ENCODE data around the gene CXCL12.

CXCL12 gene

DNA sequence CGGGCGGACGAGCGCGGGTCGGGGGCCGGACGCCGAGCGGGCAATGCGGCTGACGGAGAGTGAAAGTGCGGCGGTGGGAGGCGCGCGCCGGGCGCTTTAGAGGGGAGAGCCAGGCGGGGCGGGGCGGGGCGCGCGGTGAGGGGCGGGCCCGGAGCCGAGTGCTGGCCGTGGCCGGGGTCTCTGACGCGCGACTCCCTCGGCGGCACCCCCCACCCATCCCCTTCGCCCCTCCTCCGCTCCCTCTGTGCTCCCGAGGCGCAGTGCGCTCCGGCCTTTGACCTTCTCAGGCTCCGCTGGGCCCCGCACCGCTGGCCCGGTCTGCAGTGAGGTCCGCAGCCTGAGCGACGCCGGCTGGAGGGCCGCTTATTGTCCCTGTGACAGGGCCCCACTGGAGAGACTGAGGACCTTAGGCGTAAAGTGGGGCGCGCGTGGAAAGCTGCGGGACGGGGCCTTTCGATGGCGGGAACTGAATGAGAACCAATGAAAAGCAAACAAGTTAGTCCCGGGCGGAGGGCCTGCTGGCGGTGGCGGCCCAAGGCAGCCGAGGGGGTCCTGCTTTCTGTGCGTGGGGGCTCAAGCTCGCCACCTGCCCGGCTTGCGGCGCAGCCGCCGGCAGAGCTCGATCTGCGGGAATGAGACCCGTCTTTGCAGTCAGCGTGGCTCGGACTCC, at the start of gene CXCL12:
Gene CXCL12, minus strand, starts transcription at position 72 of the 670 bp plus-strand sequence. CDS start 92 bp downstream, outside the sequence.
- DNase-seq = no peak

DNA sequence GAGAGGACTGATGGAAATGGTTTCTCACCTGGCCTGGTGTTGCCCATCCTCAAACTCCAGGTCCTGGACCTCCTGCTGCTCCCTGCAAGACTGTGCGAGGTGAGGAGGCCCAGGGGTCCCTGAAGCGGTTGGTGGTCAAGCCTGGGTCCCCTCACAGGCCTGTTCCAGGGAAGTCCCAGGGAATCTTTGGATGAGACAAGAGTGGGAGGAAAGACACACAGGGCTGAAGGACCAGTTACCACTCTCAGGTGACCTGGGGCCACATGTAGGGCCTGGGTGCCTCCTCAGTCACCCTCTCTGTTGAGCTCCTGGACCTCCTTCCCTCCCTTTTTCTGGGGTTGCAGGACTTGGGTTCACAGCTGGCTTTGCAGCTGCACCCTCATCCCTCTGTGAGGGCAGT, 42.6 kb upstream of the CXCL12 start:
- no peak for DNase-seq

DNA sequence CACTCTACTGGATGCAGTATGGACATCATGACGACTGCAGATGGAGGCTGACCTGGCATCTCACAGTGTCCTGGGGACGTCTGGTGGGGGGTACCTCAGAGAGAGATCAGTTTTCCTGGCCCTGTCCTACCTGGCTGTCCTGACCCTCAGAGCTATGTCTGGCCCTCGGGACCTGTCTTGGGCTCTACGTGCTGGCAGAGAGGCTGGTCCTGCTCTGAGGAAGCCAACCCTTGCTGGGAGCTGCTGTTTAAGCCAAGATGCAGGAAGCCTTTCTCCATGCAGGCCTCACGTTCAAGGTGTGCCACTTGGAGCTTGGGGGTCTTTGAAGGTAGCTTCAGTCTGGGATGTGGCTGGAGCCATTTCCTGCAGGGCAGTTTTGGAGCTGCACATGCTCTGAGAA, 42.1 kb upstream of the CXCL12 start:
- DNase-seq = no peak

DNA sequence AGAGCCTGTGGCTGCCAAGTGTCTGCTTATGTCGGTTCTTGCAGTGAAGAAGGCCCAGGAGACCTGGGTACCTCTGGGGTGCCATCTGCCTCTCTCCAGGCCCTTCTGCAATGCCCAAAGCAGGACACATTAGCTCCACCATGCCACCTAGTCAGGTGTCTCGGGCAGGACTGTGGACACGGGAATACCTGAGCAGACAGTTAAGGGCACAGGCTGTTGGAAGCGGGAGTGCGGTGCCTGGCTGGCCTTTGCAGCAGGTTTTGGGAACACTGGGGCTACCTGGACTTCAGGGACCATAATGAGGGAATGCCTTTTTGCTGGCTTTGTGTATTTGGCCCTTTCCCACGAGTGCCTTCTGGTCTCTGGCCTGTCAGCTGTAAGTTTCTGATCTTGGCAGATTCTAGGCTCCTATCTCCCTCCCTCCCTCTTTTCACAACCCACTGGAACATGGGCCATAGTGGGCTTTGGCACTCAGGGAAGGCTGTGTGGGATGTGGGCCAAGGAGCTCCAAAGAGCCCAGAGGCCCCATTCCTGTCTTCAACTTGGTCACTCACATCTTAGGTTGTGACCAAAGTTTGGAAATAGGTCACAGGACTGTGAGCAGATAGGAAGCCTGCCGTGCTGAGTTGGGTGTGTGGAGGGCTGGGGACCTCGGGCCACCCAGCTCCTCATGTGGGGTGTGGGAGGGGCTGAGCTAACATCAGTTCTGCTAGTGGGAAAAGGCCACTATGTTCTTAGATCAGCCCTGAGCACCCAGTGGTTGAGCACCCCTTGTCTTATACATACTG, 41.5 kb upstream of the CXCL12 start:
- no peak for DNase-seq

DNA sequence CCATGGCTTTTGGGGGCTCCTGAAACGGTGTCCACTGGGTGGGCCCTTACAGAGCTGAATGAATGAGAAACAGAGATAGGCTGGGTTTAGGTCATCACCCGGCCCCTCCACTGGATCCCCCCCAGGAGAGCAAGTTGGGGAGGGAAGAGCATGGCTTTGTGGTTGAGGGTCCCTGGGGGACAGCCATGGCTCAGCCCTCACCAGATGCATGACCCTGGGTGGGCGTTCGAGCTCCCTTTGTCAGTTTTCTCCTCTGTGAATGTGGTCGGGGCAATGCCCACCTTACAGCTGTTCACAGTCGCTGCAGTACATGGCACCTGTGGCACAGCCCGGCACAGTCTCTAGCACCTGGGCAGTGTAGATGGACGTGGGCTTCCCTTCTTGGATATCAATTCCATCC, 40.6 kb upstream of the CXCL12 start:
- no peak for DNase-seq

DNA sequence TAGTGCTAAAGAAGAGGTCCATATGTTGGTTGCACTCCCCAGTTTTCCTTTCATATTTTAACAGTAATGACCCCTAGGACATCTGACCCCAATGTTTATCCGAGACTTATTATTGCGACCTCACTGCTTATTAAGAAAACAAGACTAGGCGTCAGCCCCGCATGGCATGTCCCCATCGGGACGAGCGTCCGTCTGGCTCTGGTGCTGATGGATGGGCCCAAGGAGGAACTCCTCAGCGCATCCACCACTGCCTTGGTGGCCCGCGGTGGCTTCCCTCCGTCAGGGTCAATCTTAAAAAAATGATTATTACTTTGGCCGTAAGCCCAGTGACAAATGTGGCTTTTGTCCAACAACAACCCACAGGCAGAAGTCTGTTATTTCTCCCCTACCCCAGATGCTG, 40.1 kb upstream of the CXCL12 start:
- DNase-seq = no peak

DNA sequence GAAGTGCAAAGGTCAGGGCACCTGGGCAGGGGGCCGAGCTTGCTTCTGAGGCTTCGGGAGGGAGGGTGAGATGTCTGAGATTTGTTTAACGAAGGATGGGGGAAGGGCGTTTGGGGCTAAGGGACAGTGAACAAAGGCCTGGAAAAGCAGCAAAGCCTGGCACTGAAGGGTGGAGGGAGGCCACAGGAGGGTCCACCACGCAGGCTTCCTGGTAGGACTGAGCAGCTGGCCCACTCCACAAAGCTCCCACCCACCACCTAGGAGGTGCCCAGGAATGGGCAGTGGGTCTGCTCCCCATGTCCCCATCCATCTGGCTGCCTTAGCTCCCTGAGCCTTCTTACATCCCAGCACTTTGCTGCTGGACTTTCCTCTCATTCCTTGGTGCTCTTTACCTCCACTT, 39.4 kb upstream of the CXCL12 start:
- DNase-seq = no peak

DNA sequence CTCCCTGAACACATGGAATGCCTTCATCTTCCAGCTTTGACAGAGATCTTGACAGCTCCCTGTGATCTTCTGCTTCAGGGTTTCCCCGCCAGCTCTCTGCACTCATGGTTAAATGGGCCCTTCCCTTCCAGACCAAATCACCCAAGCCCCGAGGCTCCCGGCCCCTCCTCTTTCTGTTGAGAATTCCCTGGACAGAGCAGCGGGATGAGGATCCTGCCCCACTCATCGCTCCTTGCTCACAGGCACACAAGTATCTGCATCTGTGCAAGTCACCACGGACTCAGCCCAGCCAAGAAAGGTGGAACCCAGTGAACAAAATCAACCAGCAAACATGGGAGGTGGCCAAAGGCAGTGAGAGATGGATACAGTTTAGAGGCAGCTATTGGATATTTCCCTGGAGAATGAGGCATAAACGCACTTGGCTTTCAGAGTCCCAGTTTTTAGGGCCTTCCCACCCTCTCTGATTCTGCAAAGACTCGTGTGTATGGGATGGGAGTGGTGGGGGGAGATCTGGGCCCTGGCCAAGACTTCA, 37.7 kb upstream of the CXCL12 start:
- DNase-seq = no peak

DNA sequence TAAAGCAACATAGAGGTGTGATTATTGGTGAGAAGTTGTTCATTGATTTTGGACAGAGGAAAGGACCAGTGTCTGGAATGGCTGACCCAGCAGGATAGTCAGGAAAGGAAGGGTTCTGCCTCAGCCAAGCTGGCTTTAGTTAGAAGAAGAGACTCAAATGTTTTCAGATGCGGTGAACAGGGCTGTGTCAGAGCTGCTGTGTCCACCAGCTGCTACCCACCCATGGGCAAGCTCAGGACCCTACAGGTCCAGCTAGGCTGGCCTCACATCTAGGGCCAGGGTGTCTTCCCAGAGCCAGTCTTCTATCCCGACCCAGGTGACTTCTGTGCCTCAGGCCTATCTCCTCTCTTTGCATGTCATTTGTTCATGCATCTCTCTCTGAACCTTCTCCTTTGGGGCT, 37.3 kb upstream of the CXCL12 start:
- no peak for DNase-seq

DNA sequence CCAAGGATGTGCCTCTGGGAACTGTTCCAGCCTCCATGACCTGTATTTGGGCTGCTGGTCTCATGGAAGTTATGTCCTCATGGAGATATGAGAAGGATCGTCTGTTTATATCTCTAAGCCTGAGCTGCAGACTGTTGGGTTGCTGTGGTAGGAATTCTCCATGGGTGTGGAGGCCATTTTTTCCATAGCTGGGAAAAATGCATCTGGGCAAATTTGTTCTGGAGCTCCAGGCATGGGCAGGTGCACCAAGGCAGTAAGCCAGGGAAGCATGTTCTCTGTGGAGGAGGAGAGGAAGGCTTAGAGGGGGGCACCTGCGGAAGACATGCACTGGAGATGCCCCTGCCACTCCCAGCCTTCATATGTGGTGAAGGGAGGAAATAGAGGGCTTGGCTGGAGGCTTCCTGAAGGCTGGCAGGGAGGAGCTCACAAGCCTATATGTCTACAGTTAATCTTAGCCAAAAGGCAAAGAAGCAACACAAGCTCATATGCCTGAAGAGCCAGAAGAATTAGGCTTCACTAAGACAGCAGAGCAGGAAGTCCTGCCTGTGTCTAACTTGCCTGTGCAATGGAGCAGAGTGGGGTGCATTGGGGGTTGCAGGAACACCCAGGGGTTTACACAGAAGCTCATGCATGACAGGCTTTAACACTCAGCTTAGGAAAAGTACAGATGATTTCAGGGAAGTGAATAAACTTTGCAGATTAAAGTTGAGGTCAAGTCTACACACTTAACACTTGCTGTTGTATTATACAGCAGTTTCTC, 35.1 kb upstream of the CXCL12 start:
- DNase-seq = no peak

DNA sequence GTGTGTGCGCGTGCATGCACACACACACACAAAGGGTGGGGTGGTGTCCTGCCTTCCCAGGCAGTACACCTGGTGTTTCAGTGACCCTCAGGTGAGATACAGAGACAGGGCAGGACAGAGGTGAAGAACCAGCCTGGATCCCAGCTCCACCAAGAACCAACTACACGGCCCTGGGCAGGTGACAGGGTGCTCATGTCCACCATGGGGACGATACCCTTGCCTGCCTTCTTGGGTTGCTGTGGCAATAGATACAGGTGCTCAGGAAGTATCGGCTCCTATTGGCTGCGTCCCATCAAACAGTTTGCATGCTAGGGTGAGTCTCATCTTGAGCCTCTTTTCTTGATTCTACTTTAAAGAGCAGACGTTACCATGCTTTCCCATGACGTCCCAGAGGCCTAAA, 33.7 kb upstream of the CXCL12 start:
- no peak for DNase-seq

DNA sequence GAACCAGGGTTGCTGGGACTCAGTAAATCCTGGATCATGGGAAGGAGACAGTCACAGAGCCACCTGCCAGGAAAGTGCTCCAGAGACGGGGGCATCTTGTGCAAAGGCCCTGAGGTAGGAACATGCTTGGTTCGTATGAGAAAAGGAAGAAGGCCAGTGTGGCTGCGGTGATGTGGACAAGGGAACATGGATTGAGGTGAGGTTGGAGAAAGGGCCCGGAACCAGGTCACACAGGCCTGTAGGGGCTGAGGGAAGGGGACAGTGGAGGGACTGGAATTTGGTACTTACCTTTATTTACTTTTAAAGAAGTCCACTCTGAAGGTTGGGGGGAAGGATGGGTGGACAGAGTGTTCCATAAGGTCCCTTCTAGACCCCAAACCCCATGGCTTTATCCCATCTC, 32.9 kb upstream of the CXCL12 start:
- no peak for DNase-seq

DNA sequence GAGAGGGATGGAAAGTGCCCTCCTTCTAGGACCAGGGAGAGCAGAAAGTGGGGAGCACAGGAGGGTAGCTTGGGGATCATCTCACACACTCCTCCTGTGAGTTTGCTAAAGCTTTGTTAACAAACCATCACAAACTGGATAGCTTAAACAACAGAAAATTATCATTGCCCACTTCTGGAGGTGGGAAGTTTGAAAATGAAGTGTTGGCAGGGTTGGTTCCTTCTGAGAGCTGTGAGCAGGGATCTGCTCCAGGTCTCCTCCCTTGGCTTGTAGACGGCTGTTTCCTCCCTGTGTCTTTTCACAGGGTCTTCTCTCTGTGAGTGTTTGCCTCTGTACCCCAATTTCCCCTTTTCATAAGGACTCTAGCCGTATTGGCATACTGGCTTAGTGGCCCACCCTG, 32.0 kb upstream of the CXCL12 start:
- DNase-seq = no peak

DNA sequence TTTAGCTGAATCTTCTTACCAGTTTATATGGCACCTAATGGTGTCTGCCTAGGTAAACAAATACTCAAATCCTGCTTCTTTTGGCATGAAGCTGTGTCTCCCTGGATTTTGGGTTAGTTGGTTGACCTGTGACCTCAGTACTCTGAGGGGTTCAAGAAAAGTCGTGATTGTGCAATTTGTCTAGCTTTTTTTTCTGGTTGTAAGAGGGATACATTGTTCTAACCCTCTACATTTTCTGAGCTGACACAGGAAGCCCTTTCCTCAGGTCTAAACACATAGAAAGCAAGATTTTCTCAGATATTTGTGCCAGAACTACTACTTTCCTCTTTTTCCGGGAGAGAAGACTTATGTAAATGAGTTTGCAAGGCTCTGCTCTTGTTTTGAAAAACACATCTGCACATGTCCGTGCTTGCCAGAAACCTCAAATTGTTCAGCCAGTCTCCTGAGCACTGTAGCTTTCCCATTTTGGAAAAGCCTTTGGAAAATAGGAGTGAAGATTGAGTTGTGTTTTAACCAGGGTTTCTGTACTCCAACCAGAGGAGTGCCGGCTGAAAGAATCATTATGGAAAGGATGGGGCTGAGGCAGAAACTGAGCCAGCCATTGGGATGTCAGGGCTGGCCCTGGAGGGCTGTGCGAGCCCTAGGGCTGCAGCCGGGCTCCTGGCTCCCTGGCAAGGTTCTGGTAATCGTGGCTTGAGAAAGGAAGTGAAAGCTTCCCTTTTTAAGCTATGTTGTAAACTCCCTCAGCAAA, 31.3 kb upstream of the CXCL12 start:
- DNase-seq = no peak

DNA sequence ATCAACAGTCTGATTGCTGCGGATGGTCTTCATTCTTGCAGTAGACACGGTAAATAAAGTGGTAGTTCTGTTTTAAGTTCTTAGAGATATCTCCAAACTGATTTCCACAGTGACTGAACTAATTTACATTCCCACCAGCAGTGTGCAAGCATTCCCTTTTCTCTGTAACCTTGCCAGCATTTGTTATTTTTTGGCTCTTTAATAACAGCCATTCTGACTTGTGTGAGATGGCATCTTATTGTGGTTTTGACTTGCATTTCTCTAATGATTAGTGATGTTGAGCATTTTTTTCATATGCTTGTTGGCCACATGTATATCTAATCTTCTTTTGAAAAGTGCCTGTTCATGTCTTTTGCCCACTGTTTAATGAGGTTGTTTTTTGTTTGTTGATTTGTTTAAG, 30.2 kb upstream of the CXCL12 start:
- DNase-seq = no peak

DNA sequence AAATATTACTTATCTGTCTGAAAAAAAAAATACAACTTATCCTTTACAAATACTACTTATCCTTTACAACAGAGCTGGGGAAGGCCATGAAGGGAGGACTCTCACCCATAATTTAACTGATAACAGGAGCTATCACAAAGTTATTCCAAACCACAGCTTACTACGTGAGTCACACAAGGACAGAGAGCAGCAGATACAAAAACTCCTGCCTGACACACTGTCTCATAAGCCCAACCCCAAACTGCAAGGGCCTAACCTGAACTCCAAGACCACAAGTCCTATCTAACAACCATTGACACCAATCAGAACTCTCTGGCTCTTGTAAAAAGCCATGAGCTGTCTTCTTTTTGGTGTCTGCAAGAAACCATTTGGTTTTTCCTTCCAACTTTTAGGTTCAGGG, 28.5 kb upstream of the CXCL12 start:
- DNase-seq = no peak

DNA sequence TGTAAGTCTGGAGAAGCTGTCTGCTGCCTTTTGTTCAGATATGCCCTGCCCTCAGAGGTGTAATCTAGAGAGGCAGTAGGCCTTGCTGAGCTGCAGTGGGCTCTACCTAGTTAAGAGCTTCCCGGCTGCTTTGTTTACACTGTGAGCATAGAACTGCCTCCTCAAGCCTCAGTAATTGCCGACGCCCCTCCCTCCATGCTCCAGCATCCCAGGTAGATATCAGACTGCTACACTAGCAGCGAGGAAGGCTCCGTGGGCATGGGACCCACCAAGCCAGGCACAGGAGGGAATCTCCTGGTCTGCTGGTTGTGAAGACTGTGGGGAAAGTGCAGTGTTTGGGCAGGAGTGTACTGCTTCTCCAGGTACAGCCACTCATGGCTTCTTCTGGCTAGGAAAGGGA, 26.4 kb upstream of the CXCL12 start:
- no peak for DNase-seq

DNA sequence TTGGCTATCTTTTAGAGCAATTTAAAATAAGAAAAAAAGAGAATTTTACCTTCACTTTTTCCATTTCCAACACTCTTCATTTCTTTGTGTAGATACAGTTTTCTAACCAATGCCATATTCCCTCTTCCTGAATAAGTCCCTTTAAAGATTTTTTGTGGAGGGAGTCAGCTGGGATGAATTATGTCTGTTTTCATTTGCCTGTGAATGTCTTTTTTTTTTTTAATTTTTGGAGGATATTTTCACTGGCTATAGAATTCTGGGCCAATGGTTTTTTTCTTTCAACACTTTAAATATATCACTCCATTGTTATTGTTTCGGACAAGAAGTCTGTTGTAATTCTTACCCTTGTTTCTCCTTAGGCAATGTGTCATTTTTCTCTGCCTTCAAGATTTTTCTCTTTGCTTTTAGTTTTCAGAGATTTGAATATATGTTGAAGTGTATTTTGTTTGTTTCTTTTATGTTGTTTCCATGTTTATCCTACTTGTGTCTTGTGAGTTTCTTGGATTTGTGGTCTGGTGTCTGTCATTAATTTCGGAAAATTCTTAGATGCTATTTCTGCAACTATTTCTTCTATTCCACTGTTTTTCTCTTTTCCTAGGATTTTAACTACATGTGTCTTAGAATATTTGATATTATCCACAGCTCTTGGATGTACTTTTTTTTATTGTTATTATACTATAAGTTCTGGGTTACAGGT, 20.0 kb upstream of the CXCL12 start:
- DNase-seq = no peak

DNA sequence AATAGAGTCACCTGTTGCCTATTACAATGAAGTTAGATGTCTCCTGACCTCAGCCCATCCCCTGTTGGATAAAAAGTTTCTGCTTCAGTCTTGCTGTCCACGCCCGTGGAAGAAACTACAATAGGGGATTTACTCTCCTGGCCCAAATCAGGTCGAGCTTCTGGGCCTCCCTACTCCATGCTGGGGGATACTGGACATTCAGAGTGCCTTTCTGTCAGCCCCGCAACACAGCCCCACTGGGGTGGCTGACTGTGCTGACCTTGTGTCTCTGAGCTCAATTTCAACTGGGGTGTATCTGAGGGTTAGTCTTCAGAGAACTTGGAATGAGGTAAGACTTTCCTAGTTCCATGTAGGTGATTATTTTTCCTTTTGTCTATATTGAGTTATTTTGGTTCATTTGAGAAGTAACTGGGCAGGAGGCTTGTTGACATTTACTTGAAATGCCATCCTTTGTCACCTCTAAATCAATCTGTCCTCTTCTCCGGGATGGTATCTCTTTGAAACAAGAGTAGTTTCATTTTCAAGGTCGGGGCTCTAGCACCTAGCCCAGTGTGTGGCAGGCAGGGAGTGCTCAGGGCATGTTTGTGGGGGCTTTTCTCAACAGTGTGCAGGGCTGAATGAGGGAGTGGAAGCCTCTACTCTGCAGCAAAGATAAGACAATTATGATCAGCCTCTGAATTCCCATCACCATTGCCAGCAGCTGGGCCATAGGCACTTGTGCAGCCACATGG, 17.7 kb upstream of the CXCL12 start:
- DNase-seq = no peak

DNA sequence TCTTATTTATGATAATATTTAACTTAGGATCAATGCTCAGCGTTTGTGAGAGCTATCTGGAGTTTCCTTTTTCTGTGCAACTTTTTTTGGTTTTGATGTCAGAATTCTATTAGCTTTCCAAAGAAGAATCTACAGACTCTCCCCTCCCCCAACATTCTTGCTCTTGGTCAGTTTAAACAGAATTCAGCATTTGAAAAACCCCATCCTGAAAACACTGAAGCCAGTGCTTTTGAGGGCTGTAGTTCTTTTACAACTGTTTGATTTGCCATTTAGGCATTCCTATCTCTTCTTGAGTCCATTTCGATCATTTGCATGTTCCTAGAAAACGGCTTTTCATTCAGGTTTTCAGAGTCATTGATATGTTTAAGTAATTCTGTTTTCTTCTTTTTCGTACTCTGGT, 15.6 kb upstream of the CXCL12 start:
- no peak for DNase-seq

DNA sequence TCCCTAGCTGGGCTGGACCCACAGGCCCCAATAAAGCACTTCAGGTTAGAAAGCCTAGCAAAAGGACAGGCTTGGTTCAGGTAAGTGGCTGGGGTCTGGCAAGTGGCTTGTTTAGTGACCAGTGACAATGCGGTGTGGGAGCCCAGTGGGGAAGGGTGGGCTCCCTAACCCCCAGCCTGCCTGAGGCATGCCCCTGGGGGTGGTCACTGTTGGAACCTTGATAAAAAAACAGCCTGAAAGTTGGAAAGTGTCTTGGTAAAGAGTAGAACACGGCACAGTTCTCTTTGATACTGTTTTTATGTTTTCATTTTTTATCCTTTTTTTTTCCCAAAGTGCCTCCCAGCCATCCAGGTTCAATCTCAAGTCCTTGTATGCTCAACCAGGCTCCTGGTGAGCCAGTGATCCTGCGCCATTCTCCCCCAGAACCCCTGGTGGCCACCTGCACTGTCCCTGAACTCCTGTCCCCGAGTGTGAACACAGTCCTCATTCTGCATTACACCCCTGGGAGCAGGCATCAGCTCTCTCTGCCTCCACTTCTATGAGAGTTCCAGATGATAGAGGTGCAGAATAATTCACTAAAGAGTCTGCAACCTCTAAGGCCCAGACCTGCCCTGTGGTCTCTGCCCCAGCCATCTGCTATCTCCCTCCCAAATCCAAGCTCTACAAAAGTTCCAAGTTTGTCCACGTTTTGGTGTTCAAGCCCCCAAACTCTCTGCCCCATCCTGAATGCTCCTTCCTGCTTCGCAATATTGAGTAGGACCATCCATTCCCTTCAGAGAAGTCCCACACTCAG, 15.0 kb upstream of the CXCL12 start:
- DNase-seq = no peak

Measured in GOT3 (cell line).